Ascending aorta (tissue), 2 donors: ENCODE measurements around the gene KCNQ5. TPM values are rescaled to one million over a fixed set of nuclear protein-coding genes. Genes with fewer than 3 reads are reported as not detected.

Experiments
- DNase-seq, 2 donors: peaks; one replicate each; pipeline ENCODE4 v3.0.0-alpha.2; 2019; ENCODE audit warnings: low spot score in 2 of 2
- H3K27ac ChIP-seq, 2 donors: fragments of 200-600 bp; sonication (generic); one replicate each; pipeline ENCODE4 v1.5.1; 2016 to 2017; ENCODE audit warnings: mild to moderate bottlenecking in 1 of 2
- H3K27me3 ChIP-seq: fragments of 200-600 bp; sonication (generic); one replicate; pipeline ENCODE4 v1.5.1; 2017
- H3K36me3 ChIP-seq, 2 donors: fragments of 200-600 bp; sonication (generic); one replicate each; pipeline ENCODE4 v1.5.1; 2016
- H3K4me1 ChIP-seq, 2 donors: fragments of 200-600 bp; sonication (generic); one replicate each; pipeline ENCODE4 v1.5.1; 2016 to 2017; ENCODE audit warnings: mild to moderate bottlenecking in 1 of 2
- H3K4me3 ChIP-seq, 2 donors: fragments of 200-600 bp; sonication (generic); one replicate each; pipeline ENCODE4 v1.5.1; 2016 to 2017; ENCODE audit warnings: mild to moderate bottlenecking in 1 of 2
- H3K9me3 ChIP-seq, 2 donors: fragments of 200-600 bp; sonication (generic); one replicate each; pipeline ENCODE4 v1.5.1; 2016
- intact Hi-C: fragments of 100-400 bp; cut with DNase I; formaldehyde crosslinking; loops from one replicate; pipeline ENCODE4 v1.15.1; 2023
- total RNA-seq: library from RNA; depleted of rRNA; stranded (reverse); fragments of >200 nt; gene quantifications from one replicate; pipeline ENCODE4 v1.1.0, GENCODE V29; 2016
- TF ChIP-seq, protein P1 (sequence below), 3 experiments: fragments of 200-600 bp in 2 of 3; fragments of 450-650 bp in 1 of 3; sonication (generic) in 2 of 3; IDR thresholded peaks; one replicate each; pipeline ENCODE4 v1.5.1; 2016 to 2019; ENCODE audit warnings: antibody characterized with exemption in 3 of 3, mild to moderate bottlenecking in 1 of 3, moderate library complexity in 1 of 3

KCNQ5 gene
- total RNA-seq, 1 donor from 2014 or later = 4.5 TPM

DNA sequence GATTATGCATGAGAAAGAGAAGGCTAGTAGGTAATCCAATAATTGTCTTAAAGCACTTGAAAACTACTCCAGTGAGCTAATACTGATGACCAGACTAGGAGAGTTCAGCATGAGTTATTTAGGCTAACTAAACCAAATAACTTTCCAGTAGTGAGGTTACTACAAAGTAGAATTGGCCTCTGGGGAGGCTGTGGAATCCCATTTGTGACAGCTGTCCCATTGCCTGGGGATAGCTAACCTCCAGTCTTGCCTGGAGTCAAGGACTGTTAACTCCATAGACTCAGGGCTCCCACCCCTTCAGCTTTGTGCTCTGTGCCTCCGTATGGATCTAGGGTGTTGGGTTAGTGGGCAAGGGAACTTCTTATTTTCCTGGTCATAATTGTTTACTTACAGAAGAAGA lies 51.0 kb downstream of the KCNQ5 start:
- Histone ChIP-seq H3K9me3 (no peaks in the 10 kb centered on the region), H3K36me3 (no peaks in the 10 kb centered on the region), H3K27me3 (no peaks in the 10 kb centered on the region), H3K4me3 (no peak overlapping the region), H3K4me1 (no peaks in the 10 kb centered on the region), H3K27ac (no peak overlapping the region)
- intact Hi-C loops = no loop called here
- no peak for DNase-seq
- TF ChIP-seq, protein P1, sequence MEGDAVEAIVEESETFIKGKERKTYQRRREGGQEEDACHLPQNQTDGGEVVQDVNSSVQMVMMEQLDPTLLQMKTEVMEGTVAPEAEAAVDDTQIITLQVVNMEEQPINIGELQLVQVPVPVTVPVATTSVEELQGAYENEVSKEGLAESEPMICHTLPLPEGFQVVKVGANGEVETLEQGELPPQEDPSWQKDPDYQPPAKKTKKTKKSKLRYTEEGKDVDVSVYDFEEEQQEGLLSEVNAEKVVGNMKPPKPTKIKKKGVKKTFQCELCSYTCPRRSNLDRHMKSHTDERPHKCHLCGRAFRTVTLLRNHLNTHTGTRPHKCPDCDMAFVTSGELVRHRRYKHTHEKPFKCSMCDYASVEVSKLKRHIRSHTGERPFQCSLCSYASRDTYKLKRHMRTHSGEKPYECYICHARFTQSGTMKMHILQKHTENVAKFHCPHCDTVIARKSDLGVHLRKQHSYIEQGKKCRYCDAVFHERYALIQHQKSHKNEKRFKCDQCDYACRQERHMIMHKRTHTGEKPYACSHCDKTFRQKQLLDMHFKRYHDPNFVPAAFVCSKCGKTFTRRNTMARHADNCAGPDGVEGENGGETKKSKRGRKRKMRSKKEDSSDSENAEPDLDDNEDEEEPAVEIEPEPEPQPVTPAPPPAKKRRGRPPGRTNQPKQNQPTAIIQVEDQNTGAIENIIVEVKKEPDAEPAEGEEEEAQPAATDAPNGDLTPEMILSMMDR (IDR thresholded peaks at IDR 0.05) = no peak

- H3K36me3 ChIP-seq = no peaks in the 10 kb centered on the region
- H3K27ac ChIP-seq = no peak overlapping the region
- DNase-seq = no peak
- H3K27me3 ChIP-seq = no peaks in the 10 kb centered on the region
- no peaks in the 10 kb centered on the region for H3K9me3 ChIP-seq
- TF ChIP-seq, protein P1 (IDR thresholded peaks at IDR 0.05) = no peak
- H3K4me3 ChIP-seq = no peak overlapping the region
- intact Hi-C loops = no loop called here
- H3K4me1 ChIP-seq = no peaks in the 10 kb centered on the region
Observed at GRCh38 chr6:72674842-72675241, 53.0 kb downstream of the KCNQ5 start.

DNA sequence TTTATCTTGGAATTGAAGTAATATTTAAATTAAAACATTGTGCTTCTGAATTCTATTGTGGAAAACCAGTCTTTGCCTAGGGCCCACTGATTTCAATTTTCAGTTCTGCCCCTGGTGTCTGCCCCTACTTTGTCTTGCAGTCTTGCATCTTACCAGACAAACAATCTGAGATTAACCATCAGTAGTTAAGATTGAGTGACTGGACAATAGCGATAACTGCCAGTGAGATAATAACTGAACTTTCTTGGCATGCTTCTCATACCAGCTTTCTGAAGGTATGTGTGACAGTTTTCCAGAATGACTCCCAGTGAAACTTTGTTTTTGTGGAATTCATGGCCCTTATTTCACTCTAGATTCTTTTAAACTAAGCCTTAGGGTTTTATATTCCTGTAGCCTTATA lies 53.5 kb downstream of the KCNQ5 start:
- Histone ChIP-seq H3K4me1 (no peaks in the 10 kb centered on the region), H3K4me3 (no peak overlapping the region), H3K36me3 (no peaks in the 10 kb centered on the region), H3K27ac (no peak overlapping the region), H3K9me3 (no peaks in the 10 kb centered on the region), H3K27me3 (no peaks in the 10 kb centered on the region)
- TF ChIP-seq, protein P1 (IDR thresholded peaks at IDR 0.05) = no peak
- intact Hi-C loops = no loop called here
- DNase-seq = no peak

DNA sequence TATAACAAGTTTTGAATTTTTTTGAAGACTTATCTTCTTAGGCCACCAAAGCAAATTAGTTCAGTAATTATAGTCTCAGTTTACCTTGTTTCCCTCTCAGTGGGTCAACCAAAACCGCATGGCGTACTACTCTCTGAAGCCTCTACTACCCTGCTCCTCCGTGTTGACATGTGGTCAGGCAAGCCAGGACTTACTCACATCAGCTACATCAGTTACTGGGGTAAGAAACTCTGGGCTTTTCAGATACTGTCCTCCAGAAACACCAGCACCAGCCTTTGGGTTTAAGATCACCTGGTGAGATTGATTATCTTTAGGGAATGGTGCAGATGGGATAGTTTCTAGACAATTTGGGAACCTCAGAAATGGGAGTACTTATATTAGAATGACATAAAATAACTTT lies 55.1 kb downstream of the KCNQ5 start:
- DNase-seq = no peak
- Histone ChIP-seq H3K27me3 (no peaks in the 10 kb centered on the region), H3K4me1 (no peaks in the 10 kb centered on the region), H3K27ac (no peak overlapping the region), H3K4me3 (no peak overlapping the region), H3K36me3 (no peaks in the 10 kb centered on the region), H3K9me3 (no peaks in the 10 kb centered on the region)
- intact Hi-C loops = no loop called here
- TF ChIP-seq, protein P1 (IDR thresholded peaks at IDR 0.05) = no peak

GRCh38 chr6:72677740-72678139 lies 55.9 kb downstream of the KCNQ5 start:
- no peaks in the 10 kb centered on the region for H3K9me3 ChIP-seq
- no peak overlapping the region for H3K27ac ChIP-seq
- DNase-seq = no peak
- no peak overlapping the region for H3K4me3 ChIP-seq
- no peaks in the 10 kb centered on the region for H3K4me1 ChIP-seq
- H3K36me3 ChIP-seq = no peaks in the 10 kb centered on the region
- TF ChIP-seq, protein P1 (IDR thresholded peaks at IDR 0.05) = no peak
- H3K27me3 ChIP-seq = no peaks in the 10 kb centered on the region
- intact Hi-C loops = no loop called here

GRCh38 chr6:72683797-72684196 lies 61.9 kb downstream of the KCNQ5 start:
- Histone ChIP-seq H3K36me3 (no peaks in the 10 kb centered on the region), H3K9me3 (no peaks in the 10 kb centered on the region), H3K4me1 (no peaks in the 10 kb centered on the region), H3K27ac (no peak overlapping the region), H3K4me3 (no peak overlapping the region), H3K27me3 (no peaks in the 10 kb centered on the region)
- no peak for DNase-seq
- TF ChIP-seq, protein P1 (IDR thresholded peaks at IDR 0.05) = no peak
- intact Hi-C loops = no loop called here
